Heart left ventricle (tissue), 16 donors: Measurements from ENCODE around the gene FAM241A. TPM values are rescaled to one million over a fixed set of nuclear protein-coding genes. Genes with fewer than 3 reads are reported as not detected.

Experiments used
- ATAC-seq, 4 donors: fragments of 200-7000 bp; cut with Tn5 transposase; one replicate each; pipeline ENCODE4 v1.9.1; 2020 to 2022; ENCODE audit warnings: moderate library complexity in 4 of 4, mild to moderate bottlenecking in 3 of 4, moderate number of reproducible peaks in 1 of 4
- DNase-seq, 5 donors: peaks; one replicate each; pipeline ENCODE4 v3.0.0-alpha.2; 2020
- H3K27ac ChIP-seq, 12 donors: fragments of 200-600 bp; sonication (generic) in 4 of 12; one replicate each; pipeline versions ENCODE4 v1.5.0 to v1.8.0; 2016 to 2022; ENCODE audit warnings: mild to moderate bottlenecking in 2 of 12
- H3K27me3 ChIP-seq, 9 donors: fragments of 200-600 bp; sonication (generic) in 2 of 9; one replicate each; pipeline versions ENCODE4 v1.5.1 to v1.8.0; 2016 to 2022; ENCODE audit warnings: mild to moderate bottlenecking in 3 of 9
- H3K36me3 ChIP-seq, 9 donors: fragments of 200-600 bp; sonication (generic) in 2 of 9; one replicate each; pipeline versions ENCODE4 v1.5.0 to v1.8.0; 2018 to 2022; ENCODE audit warnings: mild to moderate bottlenecking in 2 of 9
- H3K4me1 ChIP-seq, 12 donors: fragments of 200-600 bp; sonication (generic) in 4 of 12; one replicate each; pipeline versions ENCODE4 v1.5.0 to v1.8.0; 2016 to 2022; ENCODE audit warnings: mild to moderate bottlenecking in 3 of 12
- H3K4me3 ChIP-seq, 12 donors: fragments of 200-600 bp; sonication (generic) in 4 of 12; one replicate each; pipeline versions ENCODE4 v1.5.0 to v1.8.0; 2017 to 2022; ENCODE audit warnings: mild to moderate bottlenecking in 9 of 12, moderate library complexity in 4 of 12
- H3K9me3 ChIP-seq, 12 donors: fragments of 200-600 bp; sonication (generic) in 4 of 12; one replicate each; pipeline versions ENCODE4 v1.5.0 to v1.8.0; 2016 to 2022; ENCODE audit warnings: mild to moderate bottlenecking in 1 of 12
- POLR2A ChIP-seq, 2 donors: fragments of 450-650 bp; IDR thresholded peaks; one replicate each; pipeline ENCODE4 v1.6.1; 2017; ENCODE audit warnings: antibody characterized with exemption in 2 of 2, mild to moderate bottlenecking in 2 of 2, moderate library complexity in 2 of 2
- WGBS, 4 donors: extraction: QIAGEN DNeasy Blood & Tissue Kit in 2 of 4; methylation state at CpG; one replicate each; pipeline versions ENCODE4 v1.1.5 to v1.1.7; 2013 to 2018; 5-methylcytosine and 5-hydroxymethylcytosine counted together
- intact Hi-C, 10 donors: fragments of 100-400 bp; cut with DNase I; formaldehyde crosslinking; loops; one replicate each; pipeline versions ENCODE4 v1.11.1 to v1.14.2; 2022
- polyA plus RNA-seq, 2 donors: library from polyadenylated mRNA; stranded (reverse); fragments of 200-250 nt; gene quantifications; one replicate each; pipeline ENCODE4 v1.2.3, GENCODE V29; 2013
- total RNA-seq, 9 donors: library from RNA; depleted of rRNA in 2 of 9; stranded (reverse); fragments of >200 nt in 2 of 9; fragmentation: NEBNext Ultra II Directional in 3 of 9; extraction: Animal tissue kit (Norgen Biotek cat#: 25700) in 3 of 9; gene quantifications; one replicate each; pipeline versions ENCODE4 v1.1.0 to v1.2.4, GENCODE V29; 2016 to 2023
- TF ChIP-seq, protein P1 (sequence below), 12 donors: fragments of 200-600 bp; sonication (generic) in 4 of 12; IDR thresholded peaks; one replicate each; pipeline versions ENCODE4 v1.5.0 to v1.8.0; 2018 to 2022; ENCODE audit warnings: antibody characterized with exemption in 12 of 12, mild to moderate bottlenecking in 5 of 12
- donor health status: ischemic (EF 13 %, LVEDD 7.1; RV severe dilation, severe dysfunction).
- donor health status: healthy with polysubstance abuse.
- donor health status: DM: no; HTN: yes; CAD: no.
- donor health status: DM: no; HTN: no; CAD: no.
- donor health status: ischemic (EF 25% LVEDD 6.9; RV normal size, moderate dysfunction).
- donor health status: ischemic (EF 25% LVEDD 5.7; RV mildly dilated, moderate dysfunction).
- donor health status: healthy.
- donor health status: DM: yes; HTN: yes; CAD: no.
- donor health status: ischemic (EF 35%, LVEDD 5.7; RV mildly dilated, moderate dysfunction).
- donor health status: nonischemic (EF 11% LVEDD 7.7; RV severe dilation, severe dysfunction).
- donor health status: DM: yes; HTN: yes; CAD: no.
- donor health status: PGD.
- donor health status: ischemic (EF 29% LVEDD 5.4; RV normal size, mild dysfunction).
- donor health status: nonischemic (EF 23%, LVEDD 6.1; RV moderate dilation, normal function).

FAM241A gene
- total and polyA plus RNA-seq, 11 donors, result 5.3 to 10.3 (median 7.9) TPM

DNA sequence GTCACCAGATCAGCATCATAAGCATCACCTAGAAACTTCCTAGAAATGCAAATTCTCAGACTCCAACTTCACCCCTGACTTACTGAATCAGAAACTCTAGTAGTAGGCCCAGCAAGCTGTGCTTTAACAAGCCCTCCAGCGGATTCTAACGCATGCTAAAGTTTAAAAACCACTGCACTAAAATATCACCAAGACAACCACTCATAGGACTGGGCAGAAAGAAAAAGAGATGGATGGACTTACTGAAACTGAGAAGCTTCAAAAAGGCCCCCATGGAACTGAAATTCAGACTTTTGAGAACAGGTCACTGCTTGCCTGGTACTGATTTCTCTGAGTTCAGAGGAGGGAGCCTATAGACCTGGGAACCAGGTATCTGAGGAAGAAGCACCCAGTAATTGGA is 40.1 kb downstream of the FAM241A start:
- Histone ChIP-seq H3K4me1 (peaks cover 0 to 21% (median 0%) of the 10 kb centered on the region in 12 donors), H3K4me3 (no peak overlapping the region), H3K9me3 (no peaks in the 10 kb centered on the region), H3K27me3 (no peaks in the 10 kb centered on the region), H3K27ac (no peak overlapping the region), H3K36me3 (peaks cover 0 to 27% (median 10%) of the 10 kb centered on the region in 9 donors)
- no peak for DNase-seq
- TF ChIP-seq, protein P1, sequence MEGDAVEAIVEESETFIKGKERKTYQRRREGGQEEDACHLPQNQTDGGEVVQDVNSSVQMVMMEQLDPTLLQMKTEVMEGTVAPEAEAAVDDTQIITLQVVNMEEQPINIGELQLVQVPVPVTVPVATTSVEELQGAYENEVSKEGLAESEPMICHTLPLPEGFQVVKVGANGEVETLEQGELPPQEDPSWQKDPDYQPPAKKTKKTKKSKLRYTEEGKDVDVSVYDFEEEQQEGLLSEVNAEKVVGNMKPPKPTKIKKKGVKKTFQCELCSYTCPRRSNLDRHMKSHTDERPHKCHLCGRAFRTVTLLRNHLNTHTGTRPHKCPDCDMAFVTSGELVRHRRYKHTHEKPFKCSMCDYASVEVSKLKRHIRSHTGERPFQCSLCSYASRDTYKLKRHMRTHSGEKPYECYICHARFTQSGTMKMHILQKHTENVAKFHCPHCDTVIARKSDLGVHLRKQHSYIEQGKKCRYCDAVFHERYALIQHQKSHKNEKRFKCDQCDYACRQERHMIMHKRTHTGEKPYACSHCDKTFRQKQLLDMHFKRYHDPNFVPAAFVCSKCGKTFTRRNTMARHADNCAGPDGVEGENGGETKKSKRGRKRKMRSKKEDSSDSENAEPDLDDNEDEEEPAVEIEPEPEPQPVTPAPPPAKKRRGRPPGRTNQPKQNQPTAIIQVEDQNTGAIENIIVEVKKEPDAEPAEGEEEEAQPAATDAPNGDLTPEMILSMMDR (IDR thresholded peaks at IDR 0.05), result no peak
- no peak for TF ChIP-seq POLR2A (IDR thresholded peaks at IDR 0.05)
- intact Hi-C loops, result loop anchor here in 3 of 10 donors (5.0 kb wide), 3 partner anchors 33 to 88 kb away; no protein-coding TSS in a partner anchor
- no peak for ATAC-seq
- 91 to 98% (median 96%) methylated on average over 2 of the region's 2 CpGs for WGBS, 4 donors

DNA sequence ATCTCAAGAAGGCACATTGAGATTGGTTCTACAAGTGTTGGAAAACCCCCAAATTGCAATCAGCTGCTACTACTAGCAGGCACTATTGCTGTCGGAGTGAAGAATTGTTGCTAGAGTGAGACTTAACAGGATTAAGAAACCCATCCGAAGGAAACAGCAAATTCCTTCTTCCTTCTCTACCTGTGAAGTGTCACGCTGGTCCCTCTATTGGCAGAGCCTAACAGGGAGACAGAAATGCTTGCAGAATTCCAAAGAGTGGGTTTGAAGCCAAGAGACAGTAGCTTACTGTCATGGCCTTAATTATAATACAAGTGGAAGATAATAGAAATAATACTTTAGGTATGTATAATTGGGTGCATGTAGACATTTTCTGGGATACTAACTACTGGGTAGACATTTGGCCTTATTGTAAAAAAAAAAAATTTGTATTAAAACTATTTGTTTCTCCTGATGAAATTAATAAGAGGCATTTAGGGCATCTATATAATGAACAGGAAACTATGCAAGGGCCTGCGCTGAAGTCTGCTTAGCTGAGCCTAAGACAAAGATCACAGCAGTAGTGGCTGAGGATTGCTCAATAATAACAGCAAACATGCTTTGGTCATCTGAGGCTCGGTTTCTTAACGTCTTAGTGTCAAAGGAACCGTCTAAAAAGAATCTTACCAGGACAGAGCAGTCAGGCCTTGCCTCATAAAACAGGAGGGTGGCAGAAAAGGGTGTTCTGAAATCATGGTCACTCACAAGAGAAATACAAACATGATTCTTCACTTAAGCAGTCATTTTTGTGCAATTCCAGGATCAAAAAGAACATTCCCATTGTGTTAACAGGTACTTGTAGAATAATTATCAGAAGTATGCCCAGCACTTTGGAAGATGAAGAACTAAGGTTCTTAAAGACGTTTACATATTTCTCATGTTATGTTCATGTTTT is 40.8 kb downstream of the FAM241A start:
- ATAC-seq (no peak), DNase-seq (no peak)
- no peaks in the 10 kb centered on the region for H3K27me3 ChIP-seq
- H3K4me3 ChIP-seq, result no peak overlapping the region
- intact Hi-C loops, result loop anchor here in 3 of 10 donors (5.0 kb wide), 3 partner anchors 34 to 89 kb away; no protein-coding TSS in a partner anchor
- peaks cover 0 to 27% (median 10%) of the 10 kb centered on the region in 9 donors for H3K36me3 ChIP-seq
- H3K4me1 ChIP-seq, result peaks cover 0 to 21% (median 0%) of the 10 kb centered on the region in 12 donors
- H3K27ac ChIP-seq, result no peak overlapping the region
- H3K9me3 ChIP-seq, result no peaks in the 10 kb centered on the region
- no peak for TF ChIP-seq POLR2A (IDR thresholded peaks at IDR 0.05)
- TF ChIP-seq, protein P1 (IDR thresholded peaks at IDR 0.05), result no peak
- 81 to 83% (median 82%) methylated on average over 8 of the region's 8 CpGs for WGBS, 4 donors

DNA sequence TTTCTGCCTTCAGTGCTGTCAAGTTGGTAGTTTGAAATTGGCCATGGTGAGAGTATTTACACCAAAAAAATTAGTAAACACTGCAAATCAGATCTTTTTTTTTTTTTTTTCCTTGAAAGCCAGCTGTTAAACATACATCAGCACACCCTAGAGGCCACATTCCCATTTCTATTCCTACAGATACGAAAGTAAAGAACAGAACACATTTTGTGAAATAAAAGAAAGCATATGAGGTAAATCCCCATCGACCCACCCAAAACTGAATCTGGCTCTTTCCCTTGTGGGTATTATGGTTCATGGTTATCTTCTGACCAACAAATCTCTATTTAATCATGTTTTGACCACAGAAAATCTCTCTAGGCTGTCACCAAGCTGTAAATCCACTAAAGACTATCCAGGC is 44.5 kb downstream of the FAM241A start:
- no peaks in the 10 kb centered on the region for H3K9me3 ChIP-seq
- intact Hi-C loops, result loop anchor here in 4 of 10 donors (1.0 to 5.0 kb wide), 4 partner anchors 37 to 92 kb away; no protein-coding TSS in a partner anchor
- no peak overlapping the region for H3K27ac ChIP-seq
- no peak for ATAC-seq
- H3K27me3 ChIP-seq, result no peaks in the 10 kb centered on the region
- TF ChIP-seq POLR2A (IDR thresholded peaks at IDR 0.05), result no peak
- TF ChIP-seq, protein P1 (IDR thresholded peaks at IDR 0.05), result peak in 6 of 12 donors; percentile 10 to 45 (median 24)
- no peak for DNase-seq
- H3K36me3 ChIP-seq, result peaks cover 0 to 27% (median 10%) of the 10 kb centered on the region in 9 donors
- WGBS, 4 donors, result 47 to 72% (median 64%) methylated on average over 2 of the region's 2 CpGs
- H3K4me1 ChIP-seq, result peaks cover 0 to 8% (median 0%) of the 10 kb centered on the region in 12 donors
- H3K4me3 ChIP-seq, result no peak overlapping the region

DNA sequence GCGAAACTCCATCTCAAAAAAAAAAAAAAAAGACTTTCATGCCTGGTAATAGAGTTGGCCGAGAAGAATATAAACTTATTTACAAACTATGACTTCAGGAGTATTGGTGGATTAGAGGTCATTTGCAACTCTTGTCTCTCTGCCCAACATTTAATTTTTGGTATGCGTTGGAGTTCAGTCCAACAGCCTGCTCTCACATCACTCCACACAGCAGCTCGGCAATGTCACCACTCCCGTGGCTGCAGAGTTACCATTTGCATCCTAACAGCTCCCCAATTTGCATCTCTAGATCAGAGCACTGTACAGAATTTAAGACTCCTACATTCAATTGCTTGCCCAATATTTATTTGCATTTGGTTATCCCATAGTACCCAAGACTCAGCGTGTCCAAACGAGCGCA is 45.4 kb downstream of the FAM241A start:
- TF ChIP-seq, protein P1 (IDR thresholded peaks at IDR 0.05), result no peak
- no peak for TF ChIP-seq POLR2A (IDR thresholded peaks at IDR 0.05)
- no peaks in the 10 kb centered on the region for H3K9me3 ChIP-seq
- H3K27ac ChIP-seq, result no peak overlapping the region
- H3K4me1 ChIP-seq, result peaks cover 0 to 8% (median 0%) of the 10 kb centered on the region in 12 donors
- peak; percentile 32 to 65 (median 37) for ATAC-seq
- no peaks in the 10 kb centered on the region for H3K27me3 ChIP-seq
- H3K36me3 ChIP-seq, result peaks cover 0 to 27% (median 10%) of the 10 kb centered on the region in 9 donors
- DNase-seq, result no peak
- 78 to 84% (median 83%) methylated on average over 8 of the region's 8 CpGs for WGBS, 4 donors
- H3K4me3 ChIP-seq, result no peak overlapping the region
- intact Hi-C loops, result loop anchor here in 1 of 10 donors (1.0 kb wide), 1 partner anchor 90 kb away; no protein-coding TSS in a partner anchor
